Psoas muscle (tissue), 8 donors: ENCODE data around the gene DIP2C. TPM values are rescaled to one million over a fixed set of nuclear protein-coding genes. Genes with fewer than 3 reads are reported as not detected.

Experiments used
- ATAC-seq, 4 donors: fragments of 200-7000 bp; cut with Tn5 transposase; one replicate each; pipeline ENCODE4 v1.9.1; 2020; ENCODE audit warnings: moderate library complexity in 3 of 4, mild to moderate bottlenecking in 2 of 4
- DNase-seq, 2 donors: peaks; one replicate each; pipeline ENCODE4 v3.0.0-alpha.2; 2020
- H3K27ac ChIP-seq: fragments of 200-600 bp; one replicate; pipeline ENCODE4 v1.8.0; 2022
- H3K27me3 ChIP-seq, 3 donors: fragments of 200-600 bp in 1 of 3; one replicate each; pipeline versions ENCODE4 v1.6.1 to v1.8.0; 2013 to 2022; ENCODE audit warnings: low read length in 2 of 3, mild to moderate bottlenecking in 2 of 3, moderate library complexity in 1 of 3; ENCODE audit not compliant: insufficient read depth in 3 of 3
- H3K36me3 ChIP-seq, 2 donors: fragments of 200-600 bp in 1 of 2; one replicate each; pipeline versions ENCODE4 v1.6.1 to v1.8.0; 2013 to 2022; ENCODE audit warnings: low read depth in 1 of 2, mild to moderate bottlenecking in 1 of 2, moderate library complexity in 1 of 2; ENCODE audit not compliant: insufficient read depth in 1 of 2
- H3K4me1 ChIP-seq: fragments of 200-600 bp; one replicate; pipeline ENCODE4 v1.8.0; 2022
- H3K4me3 ChIP-seq: fragments of 200-600 bp; one replicate; pipeline ENCODE4 v1.8.0; 2022; ENCODE audit warnings: mild to moderate bottlenecking
- H3K9me3 ChIP-seq: fragments of 200-600 bp; one replicate; pipeline ENCODE4 v1.8.0; 2022
- WGBS, 3 donors: extraction: QIAGEN DNeasy Blood & Tissue Kit; methylation state at CpG; one replicate each; pipeline versions ENCODE4 v1.1.6 to v1.1.7; 2013; 5-methylcytosine and 5-hydroxymethylcytosine counted together
- intact Hi-C, 2 donors: fragments of 100-400 bp; cut with DNase I; formaldehyde crosslinking; loops; one replicate each; pipeline versions ENCODE4 v1.11.0 to v1.14.2; 2022
- polyA plus RNA-seq, 3 donors: library from polyadenylated mRNA; stranded (reverse); fragments of 200-250 nt; gene quantifications; one replicate each; pipeline ENCODE4 v1.2.3, GENCODE V29; 2013
- total RNA-seq, 4 donors: library from RNA; stranded (reverse); fragmentation: NEBNext Ultra II Directional in 2 of 4; extraction: Animal tissue kit (Norgen Biotek cat#: 25700) in 2 of 4; gene quantifications; one replicate each; pipeline versions ENCODE4 v1.2.1 to v1.2.4, GENCODE V29; 2021 to 2023
- TF ChIP-seq, protein P1 (sequence below): fragments of 200-600 bp; IDR thresholded peaks from one replicate; pipeline ENCODE4 v1.8.0; 2022; ENCODE audit warnings: antibody characterized with exemption
- donor health status: healthy with polysubstance abuse.
- donor health status: DM: no; HTN: no; CAD: no; lungs with moderate emphysema.
- donor health status: Bipolar disorder and iron deficiency.
- donor health status: healthy.
- donor health status: DM: yes; HTN: yes; CAD: no.
- donor health status: DM: no; HTN: no; CAD: no.
- donor health status: DM: no; HTN: no; CAD: no.
- donor health status: DM: yes; HTN: yes; CAD: no.

Gene DIP2C
- total and polyA plus RNA-seq, 7 donors: 7.7 to 32.0 (median 25.0) TPM

DNA sequence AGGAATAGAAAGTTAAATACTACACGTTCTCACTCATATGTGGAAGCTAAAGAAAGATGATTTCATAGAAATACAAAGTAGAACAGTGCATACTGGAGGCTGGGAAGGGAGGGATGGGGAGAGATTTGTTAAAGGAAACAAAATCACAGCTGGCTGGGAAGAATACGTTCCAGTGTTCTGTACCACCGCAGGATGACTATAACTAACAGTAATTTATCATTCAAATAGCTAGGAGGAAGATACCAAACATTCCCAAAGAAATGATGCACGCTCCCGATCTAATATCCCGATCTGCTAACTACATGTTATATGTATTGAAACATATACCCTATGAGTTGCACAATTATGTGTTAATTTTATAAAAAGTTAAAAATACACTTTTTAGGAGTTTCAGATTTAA lies 391.9 kb downstream of the DIP2C start:
- no peak for ATAC-seq
- 55 to 67% (median 63%) methylated on average over 6 of the region's 6 CpGs for WGBS, 3 donors
- Histone ChIP-seq H3K4me3 (no peak overlapping the region), H3K36me3 (peaks cover 0 to 12% of the 10 kb centered on the region in 2 donors), H3K9me3 (no peaks in the 10 kb centered on the region), H3K27ac (peak overlapping the region; percentile 19), H3K27me3 (no peaks in the 10 kb centered on the region), H3K4me1 (no peaks in the 10 kb centered on the region)
- DNase-seq: no peak
- intact Hi-C loops: no loop called here
- TF ChIP-seq, protein P1, sequence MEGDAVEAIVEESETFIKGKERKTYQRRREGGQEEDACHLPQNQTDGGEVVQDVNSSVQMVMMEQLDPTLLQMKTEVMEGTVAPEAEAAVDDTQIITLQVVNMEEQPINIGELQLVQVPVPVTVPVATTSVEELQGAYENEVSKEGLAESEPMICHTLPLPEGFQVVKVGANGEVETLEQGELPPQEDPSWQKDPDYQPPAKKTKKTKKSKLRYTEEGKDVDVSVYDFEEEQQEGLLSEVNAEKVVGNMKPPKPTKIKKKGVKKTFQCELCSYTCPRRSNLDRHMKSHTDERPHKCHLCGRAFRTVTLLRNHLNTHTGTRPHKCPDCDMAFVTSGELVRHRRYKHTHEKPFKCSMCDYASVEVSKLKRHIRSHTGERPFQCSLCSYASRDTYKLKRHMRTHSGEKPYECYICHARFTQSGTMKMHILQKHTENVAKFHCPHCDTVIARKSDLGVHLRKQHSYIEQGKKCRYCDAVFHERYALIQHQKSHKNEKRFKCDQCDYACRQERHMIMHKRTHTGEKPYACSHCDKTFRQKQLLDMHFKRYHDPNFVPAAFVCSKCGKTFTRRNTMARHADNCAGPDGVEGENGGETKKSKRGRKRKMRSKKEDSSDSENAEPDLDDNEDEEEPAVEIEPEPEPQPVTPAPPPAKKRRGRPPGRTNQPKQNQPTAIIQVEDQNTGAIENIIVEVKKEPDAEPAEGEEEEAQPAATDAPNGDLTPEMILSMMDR: no peak

- TF ChIP-seq, protein P1: no peak
- ATAC-seq (no peak), DNase-seq (no peak)
- WGBS, 3 donors: 88 to 89% (median 89%) methylated on average over 4 of the region's 4 CpGs
- no peaks in the 10 kb centered on the region for H3K27me3 ChIP-seq
- no peaks in the 10 kb centered on the region for H3K4me1 ChIP-seq
- H3K36me3 ChIP-seq: peaks cover 2 to 26% of the 10 kb centered on the region in 2 donors
- intact Hi-C loops: no loop called here
- no peak overlapping the region for H3K27ac ChIP-seq
- H3K4me3 ChIP-seq: no peak overlapping the region
- H3K9me3 ChIP-seq: no peaks in the 10 kb centered on the region
Measured at GRCh38 chr10:293636-294035, 395.8 kb downstream of the DIP2C start.

DNA sequence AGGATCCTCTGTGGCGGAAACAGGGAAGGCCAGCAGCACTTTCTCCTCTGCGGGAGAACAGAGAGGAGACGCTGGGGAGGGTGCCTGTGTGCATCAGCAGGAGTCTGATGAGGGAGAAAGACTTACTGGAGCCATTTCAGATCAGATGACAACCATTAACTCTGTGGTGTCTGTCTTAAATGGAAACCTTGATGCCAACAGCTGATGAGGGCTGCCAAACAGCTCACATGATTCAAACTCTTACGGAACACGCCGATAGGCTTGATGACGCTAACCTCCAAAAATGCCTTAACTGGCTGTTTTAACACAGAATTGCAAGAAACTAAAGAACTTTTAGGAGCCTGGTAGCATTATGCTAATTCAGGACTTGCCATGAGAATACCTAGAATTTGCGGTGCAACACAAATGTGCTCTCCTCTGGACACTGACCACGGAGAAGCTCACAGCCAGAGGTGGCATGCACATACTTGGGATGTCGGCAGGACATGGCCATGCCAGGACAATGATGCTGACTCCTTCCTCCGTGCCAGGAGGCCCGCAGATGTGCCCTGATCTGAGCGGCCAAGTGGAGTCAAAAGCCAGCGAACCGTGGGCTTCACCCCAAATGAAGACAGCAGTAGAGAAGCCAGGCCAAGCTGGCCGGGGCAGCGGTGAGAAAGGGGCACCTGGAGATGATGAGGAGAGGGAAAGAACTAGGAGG lies 399.3 kb downstream of the DIP2C start:
- ATAC-seq: peak in 2 of 4 donors; percentile 12 to 30
- Histone ChIP-seq H3K36me3 (peaks cover 3 to 59% of the 10 kb centered on the region in 2 donors), H3K4me1 (no peaks in the 10 kb centered on the region), H3K27me3 (no peaks in the 10 kb centered on the region), H3K9me3 (no peaks in the 10 kb centered on the region), H3K27ac (no peak overlapping the region), H3K4me3 (no peak overlapping the region)
- intact Hi-C loops: no loop called here
- 46 to 65% (median 55%) methylated on average over 17 of the region's 17 CpGs for WGBS, 3 donors
- TF ChIP-seq, protein P1: no peak
- no peak for DNase-seq

- ATAC-seq: peak in 3 of 4 donors; percentile 17 to 45 (median 26)
- no peak overlapping the region for H3K27ac ChIP-seq
- no peaks in the 10 kb centered on the region for H3K4me1 ChIP-seq
- DNase-seq: no peak
- 81 to 94% (median 85%) methylated on average over 9 of the region's 9 CpGs for WGBS, 3 donors
- peaks cover 5 to 65% of the 10 kb centered on the region in 2 donors for H3K36me3 ChIP-seq
- TF ChIP-seq, protein P1: no peak
- H3K9me3 ChIP-seq: no peaks in the 10 kb centered on the region
- no peak overlapping the region for H3K4me3 ChIP-seq
- intact Hi-C loops: no loop called here
- no peaks in the 10 kb centered on the region for H3K27me3 ChIP-seq
Measured at GRCh38 chr10:289581-289980, 399.9 kb downstream of the DIP2C start.
